Measurements from ENCODE around the gene RRN3. TPM values are rescaled to one million over a fixed set of nuclear protein-coding genes. Genes with fewer than 3 reads are reported as not detected.
"Not testable (repeated sequence)": the region's sequence is repeated elsewhere in the genome, so short reads cannot be mapped to it uniquely, and the experiment has no call there.

The RRN3 gene
- total and polyA plus RNA-seq, 8 donors: 21.7 to 54.9 (median 49.4) TPM

- Histone ChIP-seq H3K4me1 (peaks cover 5 to 22% of the 10 kb centered on the region in 2 donors), H3K36me3 (peaks cover 0 to 32% of the 10 kb centered on the region in 2 donors), H3K27ac (peak overlapping the region; percentile 57 to 80), H3K4me3 (peak overlapping the region; percentile 40 to 59)
- DNase-seq; intact Hi-C loops (cut with DNase I); H3K9me3 ChIP-seq; H3K27me3 ChIP-seq; ATAC-seq: not testable (repeated sequence)
Measured at GRCh38 chr16:15093571-15093954, 509 bp downstream of the RRN3 start.

- H3K4me3 ChIP-seq; DNase-seq; H3K9me3 ChIP-seq; H3K27me3 ChIP-seq; H3K27ac ChIP-seq; intact Hi-C loops (cut with DNase I); ATAC-seq: not testable (repeated sequence)
- peaks cover 5 to 22% of the 10 kb centered on the region in 2 donors for H3K4me1 ChIP-seq
- H3K36me3 ChIP-seq: peaks cover 0 to 47% of the 10 kb centered on the region in 2 donors
Measured at GRCh38 chr16:15090663-15091269, 3.3 kb downstream of the RRN3 start.

DNA sequence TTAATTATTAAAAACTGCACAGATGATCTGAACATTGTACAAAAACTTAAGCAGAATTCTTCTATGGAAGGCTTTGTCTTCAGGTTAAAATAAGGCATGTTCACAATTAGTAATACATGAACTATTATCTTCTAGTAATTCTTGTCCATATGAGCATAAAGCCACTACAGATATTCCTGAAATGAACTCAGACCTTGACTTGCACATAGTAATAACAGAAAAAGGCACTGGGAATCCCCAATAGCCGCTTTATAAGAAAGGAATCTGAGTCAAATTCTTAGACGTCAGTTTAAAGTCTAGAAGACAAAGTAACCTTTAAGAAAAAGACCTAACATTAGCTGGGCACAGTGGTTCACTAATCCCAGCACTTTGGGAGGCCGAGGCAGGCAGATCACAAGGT is 11.3 kb downstream of the RRN3 start:
- ATAC-seq; H3K27ac ChIP-seq; DNase-seq; H3K4me3 ChIP-seq; H3K27me3 ChIP-seq; H3K9me3 ChIP-seq; H3K4me1 ChIP-seq; intact Hi-C loops (cut with DNase I): not testable (repeated sequence)
- peaks cover 0 to 87% of the 10 kb centered on the region in 2 donors for H3K36me3 ChIP-seq

- H3K4me3 ChIP-seq; ATAC-seq; H3K27ac ChIP-seq; H3K27me3 ChIP-seq; H3K9me3 ChIP-seq; intact Hi-C loops (cut with DNase I); DNase-seq; H3K4me1 ChIP-seq: not testable (repeated sequence)
- peaks cover 0 to 87% of the 10 kb centered on the region in 2 donors for H3K36me3 ChIP-seq
Measured at GRCh38 chr16:15080883-15081282, 13.2 kb downstream of the RRN3 start.

- intact Hi-C loops (cut with DNase I); H3K4me1 ChIP-seq; H3K4me3 ChIP-seq; H3K9me3 ChIP-seq; H3K27ac ChIP-seq; DNase-seq; H3K27me3 ChIP-seq: not testable (repeated sequence)
- peaks cover 0 to 77% of the 10 kb centered on the region in 2 donors for H3K36me3 ChIP-seq
- peak; percentile 34 for ATAC-seq
Measured at GRCh38 chr16:15076161-15076560, 17.9 kb downstream of the RRN3 start.

DNA sequence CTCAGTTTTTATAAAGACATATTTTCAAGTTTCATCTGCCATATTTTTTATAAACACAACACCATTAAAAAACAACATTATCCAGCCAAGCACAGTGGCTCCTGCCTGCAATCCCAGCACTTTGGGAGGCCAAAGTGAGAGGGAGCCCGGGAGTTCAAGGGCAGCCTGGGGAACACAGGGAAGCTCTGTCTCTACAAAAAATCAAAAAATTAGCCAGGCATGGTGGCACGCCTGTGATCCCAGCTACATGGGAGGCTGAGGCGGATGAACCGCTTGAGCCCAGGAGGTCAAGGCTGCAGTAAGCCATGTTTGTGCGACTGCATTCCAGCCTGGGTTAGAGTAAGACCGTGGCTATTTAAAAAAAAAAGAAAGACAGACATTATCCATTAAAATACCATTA is 21.0 kb downstream of the RRN3 start:
- Histone ChIP-seq H3K4me3 (no peak overlapping the region), H3K9me3 (no peaks in the 10 kb centered on the region), H3K27me3 (no peaks in the 10 kb centered on the region), H3K4me1 (no peaks in the 10 kb centered on the region), H3K27ac (no peak overlapping the region), H3K36me3 (peaks cover 0 to 83% of the 10 kb centered on the region in 2 donors)
- ATAC-seq (no peak), DNase-seq (no peak)
- intact Hi-C loops (cut with DNase I): no loop called here
- TF ChIP-seq, protein P1, sequence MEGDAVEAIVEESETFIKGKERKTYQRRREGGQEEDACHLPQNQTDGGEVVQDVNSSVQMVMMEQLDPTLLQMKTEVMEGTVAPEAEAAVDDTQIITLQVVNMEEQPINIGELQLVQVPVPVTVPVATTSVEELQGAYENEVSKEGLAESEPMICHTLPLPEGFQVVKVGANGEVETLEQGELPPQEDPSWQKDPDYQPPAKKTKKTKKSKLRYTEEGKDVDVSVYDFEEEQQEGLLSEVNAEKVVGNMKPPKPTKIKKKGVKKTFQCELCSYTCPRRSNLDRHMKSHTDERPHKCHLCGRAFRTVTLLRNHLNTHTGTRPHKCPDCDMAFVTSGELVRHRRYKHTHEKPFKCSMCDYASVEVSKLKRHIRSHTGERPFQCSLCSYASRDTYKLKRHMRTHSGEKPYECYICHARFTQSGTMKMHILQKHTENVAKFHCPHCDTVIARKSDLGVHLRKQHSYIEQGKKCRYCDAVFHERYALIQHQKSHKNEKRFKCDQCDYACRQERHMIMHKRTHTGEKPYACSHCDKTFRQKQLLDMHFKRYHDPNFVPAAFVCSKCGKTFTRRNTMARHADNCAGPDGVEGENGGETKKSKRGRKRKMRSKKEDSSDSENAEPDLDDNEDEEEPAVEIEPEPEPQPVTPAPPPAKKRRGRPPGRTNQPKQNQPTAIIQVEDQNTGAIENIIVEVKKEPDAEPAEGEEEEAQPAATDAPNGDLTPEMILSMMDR (IDR thresholded peaks at IDR 0.05): no peak

DNA sequence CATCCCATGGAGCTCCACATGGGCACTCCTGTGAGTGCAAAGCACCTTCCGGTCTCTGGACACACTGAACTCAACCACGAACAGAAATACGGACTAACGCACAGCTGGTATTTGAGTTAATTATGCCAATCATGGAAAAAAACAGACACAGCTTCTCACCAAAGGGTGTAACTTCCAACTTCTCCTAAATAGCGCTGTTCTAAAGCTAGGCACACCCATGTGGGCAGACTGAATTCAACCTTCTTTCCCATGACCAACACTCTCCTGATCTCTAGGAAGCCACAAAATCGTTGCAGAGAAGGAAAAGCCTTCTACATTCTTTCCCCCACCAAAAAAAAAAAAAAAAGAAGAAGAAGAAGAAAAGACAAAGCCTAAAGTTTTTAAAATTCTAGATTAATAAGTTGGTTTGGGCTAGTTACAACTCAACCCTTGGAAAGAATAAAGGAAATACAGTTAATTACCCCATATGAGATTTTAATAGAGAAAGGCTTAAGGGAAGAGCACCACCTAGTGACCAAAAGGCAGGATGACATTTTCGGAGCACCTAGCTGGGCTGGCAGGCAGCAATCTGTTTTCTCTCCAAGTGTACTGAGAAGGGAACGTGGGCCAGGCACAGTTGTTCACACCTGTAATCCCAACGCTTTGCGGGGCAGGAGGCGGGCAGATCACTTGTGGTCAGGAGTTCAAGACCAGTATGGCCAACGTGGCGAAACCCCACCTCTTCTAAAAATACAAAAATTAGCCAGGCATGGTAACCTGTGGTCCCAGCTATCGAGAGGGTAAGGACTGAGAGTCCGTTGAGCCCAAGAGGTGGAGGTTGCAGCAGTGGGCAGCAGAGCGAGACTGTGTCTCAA is 21.9 kb downstream of the RRN3 start:
- intact Hi-C loops (cut with DNase I); H3K27ac ChIP-seq; H3K9me3 ChIP-seq; H3K4me1 ChIP-seq; H3K4me3 ChIP-seq; H3K27me3 ChIP-seq; DNase-seq: not testable (repeated sequence)
- TF ChIP-seq, protein P1 (IDR thresholded peaks at IDR 0.05): peak in 1 of 2 donors; percentile 31
- peak; percentile 94 for ATAC-seq
- H3K36me3 ChIP-seq: peaks cover 0 to 78% of the 10 kb centered on the region in 2 donors

DNA sequence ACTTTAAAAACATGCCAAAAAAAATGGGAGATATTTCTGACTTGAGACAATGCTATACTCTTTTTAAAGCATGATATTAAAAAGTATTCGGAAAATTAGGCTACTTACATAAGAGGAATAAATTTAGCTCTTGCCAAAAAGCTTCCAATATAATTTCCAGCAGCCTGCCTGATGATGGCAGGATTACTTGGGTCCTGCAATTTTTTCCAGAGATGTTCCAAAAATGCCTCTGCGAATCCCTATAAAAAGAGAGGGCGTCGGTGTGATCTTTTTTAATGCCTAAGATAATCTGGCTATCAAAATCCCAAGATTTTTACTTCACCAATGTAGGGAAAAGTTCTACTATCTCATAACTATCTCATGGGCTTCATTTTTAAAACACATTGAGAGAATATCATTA is 23.1 kb downstream of the RRN3 start:
- H3K27ac ChIP-seq; H3K9me3 ChIP-seq; H3K4me3 ChIP-seq; intact Hi-C loops (cut with DNase I); DNase-seq; H3K4me1 ChIP-seq; H3K27me3 ChIP-seq; ATAC-seq: not testable (repeated sequence)
- peaks cover 0 to 77% of the 10 kb centered on the region in 2 donors for H3K36me3 ChIP-seq

DNA sequence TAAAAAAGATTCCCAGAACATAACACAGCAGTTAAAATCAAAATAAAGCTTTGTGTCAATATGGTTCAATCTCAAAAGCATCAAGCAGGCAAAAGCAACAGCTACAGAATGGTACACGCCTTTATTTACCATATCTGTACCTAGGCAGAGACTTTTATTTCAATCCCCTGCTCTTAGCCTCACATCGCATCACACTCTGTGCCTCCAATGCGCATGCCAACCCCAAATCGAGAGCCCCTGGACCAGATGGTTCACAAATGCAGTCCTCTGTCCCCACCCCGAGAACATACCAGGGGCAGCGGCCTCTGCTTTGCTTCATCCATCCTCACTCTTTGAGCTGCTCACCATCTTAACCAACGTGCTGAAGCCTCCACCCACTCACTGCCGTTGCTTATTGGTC is 27.4 kb downstream of the RRN3 start:
- H3K4me1 ChIP-seq; intact Hi-C loops (cut with DNase I); H3K27me3 ChIP-seq; DNase-seq; ATAC-seq; H3K9me3 ChIP-seq; H3K27ac ChIP-seq; H3K4me3 ChIP-seq: not testable (repeated sequence)
- H3K36me3 ChIP-seq: peaks cover 0 to 84% of the 10 kb centered on the region in 2 donors

GRCh38 chr16:15065961-15066360 is 28.1 kb downstream of the RRN3 start:
- H3K27me3 ChIP-seq; DNase-seq; H3K4me3 ChIP-seq; H3K9me3 ChIP-seq; ATAC-seq; H3K27ac ChIP-seq; H3K4me1 ChIP-seq; intact Hi-C loops (cut with DNase I): not testable (repeated sequence)
- H3K36me3 ChIP-seq: peaks cover 0 to 87% of the 10 kb centered on the region in 2 donors
